Measurements from ENCODE around the gene FGF18.

DNA sequence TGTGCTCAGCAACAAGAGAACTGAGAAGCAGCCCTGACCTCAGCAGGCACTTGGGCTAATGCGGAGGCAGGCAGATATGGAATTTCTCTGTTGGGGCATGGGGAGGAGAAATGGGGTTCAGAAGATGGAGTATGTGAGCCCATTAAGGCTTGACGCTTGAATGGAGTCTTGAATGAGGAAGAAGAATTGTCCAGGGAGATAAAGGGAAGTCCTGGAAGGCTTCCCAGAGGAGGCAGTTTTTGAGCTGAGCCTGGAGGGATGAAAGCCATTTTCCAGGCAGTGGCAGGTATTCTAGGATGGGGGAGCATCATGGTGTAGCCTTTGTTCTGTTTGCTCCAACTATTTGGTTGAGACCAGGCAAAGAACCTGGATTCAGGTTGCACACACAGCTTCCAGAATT is 34.5 kb downstream of the FGF18 start:
- TF ChIP-seq EZH2 (IDR thresholded peaks at IDR 0.05; ENCODE audit: borderline replicate concordance) (no peak), EZH2phosphoT487 (IDR thresholded peaks at IDR 0.05; ENCODE audit: low read depth, severe bottlenecking, unreplicated experiment) (no peak)
- TF ChIP-seq, protein P1, sequence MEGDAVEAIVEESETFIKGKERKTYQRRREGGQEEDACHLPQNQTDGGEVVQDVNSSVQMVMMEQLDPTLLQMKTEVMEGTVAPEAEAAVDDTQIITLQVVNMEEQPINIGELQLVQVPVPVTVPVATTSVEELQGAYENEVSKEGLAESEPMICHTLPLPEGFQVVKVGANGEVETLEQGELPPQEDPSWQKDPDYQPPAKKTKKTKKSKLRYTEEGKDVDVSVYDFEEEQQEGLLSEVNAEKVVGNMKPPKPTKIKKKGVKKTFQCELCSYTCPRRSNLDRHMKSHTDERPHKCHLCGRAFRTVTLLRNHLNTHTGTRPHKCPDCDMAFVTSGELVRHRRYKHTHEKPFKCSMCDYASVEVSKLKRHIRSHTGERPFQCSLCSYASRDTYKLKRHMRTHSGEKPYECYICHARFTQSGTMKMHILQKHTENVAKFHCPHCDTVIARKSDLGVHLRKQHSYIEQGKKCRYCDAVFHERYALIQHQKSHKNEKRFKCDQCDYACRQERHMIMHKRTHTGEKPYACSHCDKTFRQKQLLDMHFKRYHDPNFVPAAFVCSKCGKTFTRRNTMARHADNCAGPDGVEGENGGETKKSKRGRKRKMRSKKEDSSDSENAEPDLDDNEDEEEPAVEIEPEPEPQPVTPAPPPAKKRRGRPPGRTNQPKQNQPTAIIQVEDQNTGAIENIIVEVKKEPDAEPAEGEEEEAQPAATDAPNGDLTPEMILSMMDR (IDR thresholded peaks at IDR 0.05; ENCODE audit: poor library complexity) = no peak

Measured in hepatocyte (in vitro differentiated cells).